Panc1 (cell line): Measurements from ENCODE around the gene IGSF11.

Source experiments
- CTCF ChIP-seq: fragments of 450-650 bp; IDR thresholded peaks from 2 replicates; pipeline ENCODE4 v1.5.1; 2017; ENCODE audit warnings: mild to moderate bottlenecking
- POLR2AphosphoS5 ChIP-seq: IDR thresholded peaks from 2 replicates; pipeline ENCODE4 v1.6.1; 2012; ENCODE audit warnings: mild to moderate bottlenecking, low read depth, low read length, moderate library complexity

- no peak for TF ChIP-seq CTCF
- TF ChIP-seq POLR2AphosphoS5: no peak
Measured at GRCh38 chr3:119019767-119020518, 14.7 kb downstream of the IGSF11 start.
